Naive B cell (primary cell): ENCODE results near the gene ERMAP. TPM values are rescaled to one million over a fixed set of nuclear protein-coding genes. Genes with fewer than 3 reads are reported as not detected.
A peak's percentile ranks its signal among the peaks of the same experiment; 100 is the strongest.

Experiments
- ATAC-seq, 2 donors: fragments of 150-1000 bp; cut with Tn5 transposase; 2 replicates each; pipeline ENCODE4 v1.10.0; 2021; ENCODE audit warnings: low read depth in 2 of 2, mild to moderate bottlenecking in 2 of 2, moderate library complexity in 2 of 2
- DNase-seq: peaks from one replicate; pipeline ENCODE4 v3.0.0; 2022
- H3K27ac Mint-ChIP-seq, 6 donors: one replicate each; pipeline ENCODE4 v1.8.0; 2020 to 2022; ENCODE audit warnings: mild to moderate bottlenecking in 6 of 6, mixed read lengths in 6 of 6, moderate library complexity in 5 of 6, inconsistent platforms in 2 of 6
- H3K27me3 Mint-ChIP-seq, 3 donors: one replicate each; pipeline ENCODE4 v1.8.0; 2021 to 2022; ENCODE audit warnings: mixed read lengths in 3 of 3, mild to moderate bottlenecking in 1 of 3
- H3K36me3 Mint-ChIP-seq, 2 donors: one replicate each; pipeline ENCODE4 v1.8.0; 2020 to 2022; ENCODE audit warnings: mixed read lengths in 2 of 2, inconsistent platforms in 1 of 2, mild to moderate bottlenecking in 1 of 2
- H3K4me1 Mint-ChIP-seq, 3 donors: one replicate each; pipeline ENCODE4 v1.8.0; 2020 to 2022; ENCODE audit warnings: mixed read lengths in 3 of 3, inconsistent platforms in 1 of 3, mild to moderate bottlenecking in 1 of 3, moderate library complexity in 1 of 3
- H3K4me3 Mint-ChIP-seq, 8 donors: one replicate each; pipeline ENCODE4 v1.8.0; 2020 to 2022; ENCODE audit warnings: mild to moderate bottlenecking in 8 of 8, mixed read lengths in 8 of 8, moderate library complexity in 8 of 8, inconsistent platforms in 2 of 8
- H3K9me3 Mint-ChIP-seq, 7 donors: one replicate each; pipeline ENCODE4 v1.8.0; 2020 to 2022; ENCODE audit warnings: mixed read lengths in 7 of 7, mild to moderate bottlenecking in 5 of 7, inconsistent platforms in 2 of 7, moderate library complexity in 1 of 7
- polyA plus RNA-seq, 6 donors: library from polyadenylated mRNA; unstranded; fragments of 300-500 nt; fragmentation: Illumina TruSeq; gene quantifications; one replicate each; pipeline ENCODE4 v1.2.3, GENCODE V29; 2021; ENCODE audit warnings: low read depth in 6 of 6

The ERMAP gene
- polyA plus RNA-seq, 6 donors from 2014 or later, result 2.2 to 3.7 (median 2.6) TPM; not detected in 1

DNA sequence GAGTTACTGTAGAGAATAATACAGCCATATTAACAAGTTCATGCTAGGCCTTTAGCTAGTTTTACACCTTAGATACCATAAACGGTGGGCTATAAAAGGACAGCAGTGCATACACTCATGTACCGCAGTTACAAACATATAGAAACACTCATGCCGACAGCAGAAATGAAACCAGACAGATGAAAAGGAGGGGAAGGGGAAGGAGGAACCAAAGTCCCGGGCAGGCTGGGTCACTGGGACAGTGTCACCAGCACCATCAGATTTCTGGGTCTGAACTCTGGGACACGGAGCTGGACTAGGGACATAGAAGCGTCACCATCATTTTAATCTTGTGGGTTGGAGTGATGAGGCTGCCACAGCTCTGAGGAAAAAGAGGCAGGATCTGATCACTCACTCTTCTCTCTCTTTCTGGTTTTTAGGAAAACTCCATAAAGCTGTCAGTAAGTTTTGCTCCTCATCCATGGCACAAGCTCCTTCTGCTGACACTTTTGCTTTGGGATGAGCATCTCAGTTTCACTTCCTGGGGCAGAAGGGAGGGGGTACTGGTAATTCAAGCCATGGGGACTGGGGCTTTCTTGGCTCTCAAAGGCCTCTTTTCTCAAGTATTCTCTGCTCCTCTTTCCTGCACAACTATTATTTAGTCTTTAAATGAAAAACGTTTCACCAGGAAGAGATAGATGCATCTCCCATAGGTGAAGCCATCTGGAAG, 21.7 kb downstream of the ERMAP start:
- peak overlapping the region in 3 of 6 donors; percentile 21 to 69 (median 26) for H3K27ac Mint-ChIP-seq
- H3K9me3 Mint-ChIP-seq, result no peaks in the 10 kb centered on the region
- ATAC-seq, result peak; percentile 58 to 84

DNA sequence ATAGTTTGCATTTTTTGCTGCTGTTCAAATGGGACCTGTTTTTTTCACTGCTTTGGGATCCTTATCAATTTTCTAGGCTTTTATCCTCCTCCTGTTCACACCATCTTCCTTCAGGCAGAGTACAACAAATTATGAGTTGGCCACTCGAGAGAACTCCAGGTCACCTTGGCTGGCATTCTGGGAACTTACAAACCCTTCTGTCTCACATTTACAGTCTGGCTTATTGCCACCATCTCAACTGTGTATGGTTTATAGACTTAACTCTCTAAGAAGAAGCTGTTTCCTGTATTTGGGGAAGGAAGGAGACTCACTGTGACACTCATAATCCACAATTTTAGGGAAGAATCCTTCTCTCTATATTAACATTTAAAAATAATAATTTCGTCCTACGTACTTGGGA, 24.1 kb downstream of the ERMAP start:
- no peaks in the 10 kb centered on the region for H3K9me3 Mint-ChIP-seq
- no peaks in the 10 kb centered on the region for H3K27me3 Mint-ChIP-seq

More for the DNA sequence above, 21.7 kb downstream of the ERMAP start:
- no peaks in the 10 kb centered on the region for H3K27me3 Mint-ChIP-seq
- peaks cover 13 to 19% (median 14%) of the 10 kb centered on the region in 3 donors for H3K4me1 Mint-ChIP-seq
- H3K4me3 Mint-ChIP-seq, result peak overlapping the region in 2 of 8 donors; percentile 39 to 42
- DNase-seq, result no peak
- peaks cover 0 to 6% of the 10 kb centered on the region in 2 donors for H3K36me3 Mint-ChIP-seq

DNA sequence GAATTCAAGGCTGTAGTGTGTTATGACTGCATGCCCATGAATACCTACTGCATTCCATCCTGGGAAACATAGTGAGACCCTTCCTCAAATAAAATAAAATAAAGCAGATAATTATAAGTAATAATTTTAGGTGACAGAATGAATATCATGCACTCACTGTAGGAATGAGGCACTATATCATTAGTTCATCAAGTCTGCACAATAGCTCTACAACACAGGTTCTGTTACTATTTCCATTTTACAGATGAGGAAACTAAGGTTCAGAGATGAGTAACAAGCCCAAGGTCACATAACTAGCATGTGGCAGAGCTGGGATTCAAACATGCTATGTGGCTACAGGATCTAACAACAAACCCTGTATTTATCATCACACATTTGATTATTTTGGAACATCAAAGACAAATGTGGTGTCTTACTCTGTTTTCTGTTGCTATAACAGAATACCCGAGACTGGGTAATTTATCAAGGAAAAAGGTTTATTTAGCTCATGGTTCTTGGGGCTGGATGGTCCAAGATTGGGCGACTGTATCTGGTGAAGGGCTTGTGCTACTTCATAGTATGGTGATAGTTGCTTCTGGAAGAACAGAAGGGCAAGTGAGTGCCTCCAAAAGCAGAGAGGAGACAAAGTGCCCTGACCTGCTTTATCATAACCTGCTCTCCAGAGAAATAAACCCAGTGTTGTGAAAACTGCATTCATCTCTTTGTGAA, 24.7 kb downstream of the ERMAP start:
- peaks cover 8 to 23% (median 8%) of the 10 kb centered on the region in 3 donors for H3K4me1 Mint-ChIP-seq

More for the DNA sequence above, 24.1 kb downstream of the ERMAP start:
- H3K4me1 Mint-ChIP-seq, result peaks cover 8 to 18% (median 8%) of the 10 kb centered on the region in 3 donors
- H3K36me3 Mint-ChIP-seq, result peaks cover 0 to 7% of the 10 kb centered on the region in 2 donors
- DNase-seq (no peak), ATAC-seq (no peak)
- no peak overlapping the region for H3K4me3 Mint-ChIP-seq
- H3K27ac Mint-ChIP-seq, result peak overlapping the region in 1 of 6 donors; percentile 2

DNA sequence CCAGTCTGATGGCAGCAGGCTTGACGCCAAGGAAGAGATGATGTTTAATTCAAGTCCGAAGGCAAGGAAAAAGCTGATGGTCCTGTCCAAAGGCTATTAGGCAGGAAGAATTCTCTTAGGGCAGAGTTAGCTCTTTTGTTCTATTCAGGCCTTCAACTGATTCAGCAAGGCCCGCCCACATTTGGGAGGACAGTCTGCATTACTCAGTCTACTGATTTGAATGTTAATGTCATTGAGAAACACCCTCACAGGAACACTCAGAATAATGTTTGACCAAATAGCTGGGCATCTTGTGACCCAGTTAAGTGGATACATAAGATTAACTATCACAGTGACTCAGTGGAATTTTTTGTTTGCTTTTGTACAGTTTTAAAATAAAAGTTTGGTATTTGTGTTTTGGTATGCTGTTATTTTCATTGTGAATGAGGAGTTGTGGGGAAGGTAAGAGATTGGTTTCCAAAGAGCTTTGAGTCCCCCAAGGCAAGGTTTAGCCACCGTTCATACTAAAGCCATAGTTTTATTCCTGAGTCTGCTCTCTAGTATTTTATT, 27.7 kb downstream of the ERMAP start:
- Mint-ChIP-seq H3K4me3 (peak overlapping the region in 1 of 8 donors; percentile 52), H3K4me1 (peaks cover 20 to 31% (median 23%) of the 10 kb centered on the region in 3 donors), H3K9me3 (no peaks in the 10 kb centered on the region), H3K27me3 (no peaks in the 10 kb centered on the region), H3K36me3 (peaks cover 0 to 7% of the 10 kb centered on the region in 2 donors), H3K27ac (peak overlapping the region in 2 of 6 donors; percentile 2 to 35)
- ATAC-seq (no peak), DNase-seq (no peak)

More for the DNA sequence above, 24.7 kb downstream of the ERMAP start:
- no peak overlapping the region for H3K27ac Mint-ChIP-seq
- H3K4me3 Mint-ChIP-seq, result no peak overlapping the region
- no peaks in the 10 kb centered on the region for H3K9me3 Mint-ChIP-seq
- H3K36me3 Mint-ChIP-seq, result peaks cover 0 to 7% of the 10 kb centered on the region in 2 donors
- no peak for DNase-seq
- ATAC-seq, result no peak
- no peaks in the 10 kb centered on the region for H3K27me3 Mint-ChIP-seq

DNA sequence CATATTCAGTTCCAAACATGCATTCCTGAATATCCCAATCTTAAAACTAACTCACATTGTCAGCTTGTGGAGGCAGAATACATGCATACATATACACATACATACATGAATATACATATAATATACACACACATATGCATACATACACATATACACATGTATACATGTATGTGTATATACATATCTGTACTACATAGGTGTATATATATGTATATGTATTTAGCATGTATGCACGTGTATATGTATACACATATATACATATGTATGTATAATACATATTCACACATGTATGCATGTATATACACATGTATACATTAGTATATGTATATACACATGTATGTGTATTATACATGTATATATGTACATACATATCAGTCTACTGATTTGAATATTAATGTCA, 28.3 kb downstream of the ERMAP start:
- peaks cover 24 to 34% (median 28%) of the 10 kb centered on the region in 3 donors for H3K4me1 Mint-ChIP-seq
- no peak overlapping the region for H3K4me3 Mint-ChIP-seq
- peaks cover 0 to 7% of the 10 kb centered on the region in 2 donors for H3K36me3 Mint-ChIP-seq
- no peak overlapping the region for H3K27ac Mint-ChIP-seq
- no peaks in the 10 kb centered on the region for H3K27me3 Mint-ChIP-seq
- H3K9me3 Mint-ChIP-seq, result no peaks in the 10 kb centered on the region
- DNase-seq (no peak), ATAC-seq (no peak)

DNA sequence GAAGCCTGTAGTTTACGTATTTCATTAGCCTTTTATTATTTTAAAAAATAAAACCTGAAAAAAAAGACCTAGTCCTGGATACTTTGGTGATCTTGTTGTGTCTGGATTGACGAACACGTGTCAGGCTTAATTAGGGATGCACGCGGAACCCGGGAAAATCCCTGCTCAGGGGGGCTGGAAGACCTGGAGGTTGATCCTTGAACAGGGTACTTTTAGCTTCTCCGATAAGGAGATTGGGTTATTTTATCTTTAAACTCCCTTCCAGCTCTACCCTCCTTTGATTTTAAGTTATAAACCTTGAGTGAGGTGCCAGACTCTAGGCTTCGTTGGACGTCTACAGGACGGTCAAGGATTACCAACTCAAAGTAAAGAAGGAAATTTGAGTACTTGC, 28.9 kb downstream of the ERMAP start:
- Mint-ChIP-seq H3K36me3 (peaks cover 3 to 10% of the 10 kb centered on the region in 2 donors), H3K9me3 (peaks cover 0 to 2% (median 0%) of the 10 kb centered on the region in 7 donors), H3K27me3 (no peaks in the 10 kb centered on the region), H3K4me3 (peak overlapping the region; percentile 88 to 97 (median 96)), H3K4me1 (peaks cover 24 to 34% (median 28%) of the 10 kb centered on the region in 3 donors), H3K27ac (peak overlapping the region in 2 of 6 donors; percentile 77 to 80)
- peak; percentile 3 to 6 for ATAC-seq
- no peak for DNase-seq

DNA sequence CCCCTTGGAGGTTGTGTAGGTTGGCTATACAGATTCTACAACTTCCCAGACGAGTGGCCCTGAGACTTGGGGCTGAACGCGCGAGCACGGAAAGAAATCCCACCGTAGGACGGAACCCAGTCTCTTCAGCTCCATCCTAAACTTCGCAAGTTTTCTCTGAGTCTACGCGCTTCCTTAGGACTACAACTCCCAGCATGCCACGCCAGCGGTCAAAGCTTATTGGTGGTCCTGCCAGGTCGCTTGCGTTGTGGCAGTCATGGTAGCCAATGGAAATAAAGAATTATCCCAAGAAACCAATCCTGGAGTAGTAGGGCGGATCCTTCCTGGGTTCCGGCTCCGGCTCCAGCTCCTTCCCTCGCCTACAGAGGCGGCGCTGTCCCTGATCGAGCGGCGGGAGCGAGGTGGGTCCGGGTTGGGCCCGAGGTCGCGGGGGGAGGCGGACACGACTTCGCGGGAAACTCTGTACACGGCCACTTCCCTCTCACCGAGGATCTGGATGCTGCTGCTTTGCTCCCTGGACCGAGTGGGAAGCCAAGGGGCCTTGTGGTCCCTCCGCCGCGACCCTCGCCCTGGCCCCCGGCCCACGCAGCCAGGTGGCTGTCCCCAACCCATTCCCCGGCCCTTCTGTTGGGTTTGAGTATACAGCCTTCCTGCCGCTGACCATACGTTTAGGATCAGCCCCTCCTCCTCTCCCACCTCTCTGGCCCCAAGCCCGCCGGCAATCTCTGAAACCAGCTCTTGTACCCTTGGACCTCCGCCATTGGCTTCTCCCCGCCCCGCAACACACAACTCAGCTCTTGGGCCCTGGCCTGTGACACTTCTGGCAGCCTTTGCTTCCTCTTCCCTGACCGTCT, 29.6 kb downstream of the ERMAP start, which contains the start of gene ZNF691:
Gene ZNF691 (plus strand): TSS at position 357 of the 854 bp plus-strand sequence. CDS start 3,046 bp downstream, outside the sequence.
- peak; percentile 87 for DNase-seq
- Mint-ChIP-seq H3K9me3 (peaks cover 0 to 4% (median 0%) of the 10 kb centered on the region in 7 donors), H3K4me3 (peak within 1 kb of the TSS; percentile 88 to 97 (median 96)), H3K27ac (peak within 1 kb of the TSS; percentile 58 to 97 (median 88)), H3K4me1 (peaks cover 24 to 40% (median 28%) of the 10 kb centered on the region in 3 donors), H3K27me3 (no peaks in the 10 kb centered on the region), H3K36me3 (peaks cover 8 to 14% of the 10 kb centered on the region in 2 donors)
- ATAC-seq, result peak; percentile 98

DNA sequence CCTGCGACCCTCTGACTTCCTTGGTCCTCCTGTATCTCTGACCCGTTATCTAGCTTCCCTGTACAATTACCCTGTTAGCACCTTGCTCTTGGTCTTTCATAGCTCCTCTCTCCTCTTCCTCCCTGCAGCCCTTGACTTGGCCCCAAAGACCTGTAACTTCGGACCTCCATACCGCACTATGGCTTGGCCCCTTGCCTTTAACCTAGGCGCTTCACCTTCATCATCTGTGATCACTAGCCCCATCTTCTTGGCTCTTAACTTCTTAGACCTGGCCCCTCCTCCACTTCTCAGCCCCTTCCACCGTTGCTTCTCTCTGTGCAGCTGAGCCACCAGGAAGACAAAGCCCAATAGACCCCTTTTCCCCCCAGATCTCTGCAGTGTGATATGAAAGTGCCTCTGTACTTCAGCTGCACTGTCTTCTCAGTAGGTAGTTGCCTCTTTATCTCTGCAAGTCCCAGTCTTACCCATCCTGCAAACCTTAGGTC, 30.2 kb downstream of the ERMAP start:
- peak overlapping the region; percentile 50 to 97 (median 86) for H3K27ac Mint-ChIP-seq
- H3K4me1 Mint-ChIP-seq, result peaks cover 25 to 45% (median 29%) of the 10 kb centered on the region in 3 donors
- peaks cover 8 to 14% of the 10 kb centered on the region in 2 donors for H3K36me3 Mint-ChIP-seq
- ATAC-seq (no peak), DNase-seq (no peak)
- peak overlapping the region; percentile 88 to 97 (median 96) for H3K4me3 Mint-ChIP-seq
- peaks cover 0 to 4% (median 0%) of the 10 kb centered on the region in 7 donors for H3K9me3 Mint-ChIP-seq
- no peaks in the 10 kb centered on the region for H3K27me3 Mint-ChIP-seq

DNA sequence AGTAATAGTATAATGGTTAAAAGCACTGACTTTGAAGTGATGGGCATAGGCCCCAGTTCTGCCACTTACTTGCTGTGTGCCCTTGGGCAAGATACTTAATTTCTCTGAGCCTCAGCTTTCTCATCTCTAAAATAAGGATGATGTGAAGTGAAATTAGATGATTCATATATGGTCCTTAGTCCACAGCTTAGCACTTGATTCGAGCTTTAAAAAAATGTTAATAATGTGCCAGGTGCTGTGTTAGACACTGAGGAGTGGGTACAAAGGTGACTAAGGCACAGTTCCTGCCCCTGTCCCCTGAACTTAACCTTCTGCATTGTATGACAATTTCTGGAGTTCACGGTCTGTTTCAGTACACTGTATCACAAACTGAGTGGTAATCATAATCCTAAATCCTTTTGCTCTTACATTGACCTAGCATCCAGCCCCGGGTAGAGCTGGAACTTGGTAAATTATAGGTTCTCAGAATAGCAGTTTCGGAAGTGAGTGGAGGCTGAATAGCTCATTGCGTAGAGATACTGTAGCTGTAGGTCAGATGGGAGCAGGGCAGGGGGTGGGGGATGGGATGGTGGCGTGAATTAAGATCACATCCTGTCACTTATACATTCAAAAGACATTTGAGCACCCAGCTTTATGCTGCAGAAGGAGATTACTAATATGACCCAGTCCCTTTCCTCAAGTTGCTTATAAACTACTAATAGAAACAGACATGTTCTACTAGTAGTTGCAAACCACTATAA, 31.0 kb downstream of the ERMAP start:
- ATAC-seq, result no peak
- Mint-ChIP-seq H3K27me3 (no peaks in the 10 kb centered on the region), H3K4me1 (peaks cover 33 to 52% (median 37%) of the 10 kb centered on the region in 3 donors), H3K36me3 (peaks cover 8 to 14% of the 10 kb centered on the region in 2 donors), H3K27ac (peak overlapping the region in 4 of 6 donors; percentile 80 to 97 (median 86)), H3K9me3 (peaks cover 0 to 4% (median 0%) of the 10 kb centered on the region in 7 donors), H3K4me3 (peak overlapping the region; percentile 88 to 97 (median 96))
- DNase-seq, result no peak

DNA sequence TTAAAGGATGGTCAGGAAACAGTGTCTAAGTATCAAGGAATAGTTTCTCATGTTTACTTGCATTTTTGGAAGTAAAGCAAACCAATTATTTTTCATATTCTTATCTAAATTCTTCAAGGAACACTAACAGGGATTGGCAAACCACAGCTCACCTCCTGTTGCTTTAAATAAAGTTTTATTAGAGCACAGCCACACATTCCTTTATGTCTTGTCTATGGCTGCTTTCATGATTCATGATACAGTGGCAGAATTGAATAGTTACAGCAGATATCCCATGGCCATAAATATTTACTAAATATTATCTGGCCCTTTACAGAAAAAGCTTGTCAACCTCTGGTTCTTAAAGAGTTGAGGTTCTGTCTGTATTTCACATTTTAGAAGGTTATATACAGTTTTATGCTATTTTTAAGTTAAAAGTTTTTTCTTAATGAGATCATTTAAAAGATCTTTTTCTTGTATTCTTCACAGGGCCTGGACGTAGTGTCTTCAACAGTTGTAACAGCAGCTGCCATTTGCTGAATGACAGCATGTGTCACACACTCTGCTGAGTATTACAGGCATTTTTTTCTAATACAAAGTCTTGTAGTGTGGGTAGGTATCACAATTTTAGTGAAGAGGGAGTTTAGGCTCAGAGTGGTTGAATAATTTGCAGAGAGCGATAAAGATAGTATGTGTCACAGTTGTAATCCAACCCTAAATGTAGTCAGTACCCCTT, 32.1 kb downstream of the ERMAP start:
- H3K4me1 Mint-ChIP-seq, result peaks cover 34 to 58% (median 42%) of the 10 kb centered on the region in 3 donors
- ATAC-seq (no peak), DNase-seq (no peak)
- H3K9me3 Mint-ChIP-seq, result peaks cover 0 to 4% (median 0%) of the 10 kb centered on the region in 7 donors
- peak overlapping the region in 1 of 6 donors; percentile 83 for H3K27ac Mint-ChIP-seq
- no peaks in the 10 kb centered on the region for H3K27me3 Mint-ChIP-seq
- H3K4me3 Mint-ChIP-seq, result peak overlapping the region in 2 of 8 donors; percentile 4 to 96
- peaks cover 6 to 8% of the 10 kb centered on the region in 2 donors for H3K36me3 Mint-ChIP-seq

DNA sequence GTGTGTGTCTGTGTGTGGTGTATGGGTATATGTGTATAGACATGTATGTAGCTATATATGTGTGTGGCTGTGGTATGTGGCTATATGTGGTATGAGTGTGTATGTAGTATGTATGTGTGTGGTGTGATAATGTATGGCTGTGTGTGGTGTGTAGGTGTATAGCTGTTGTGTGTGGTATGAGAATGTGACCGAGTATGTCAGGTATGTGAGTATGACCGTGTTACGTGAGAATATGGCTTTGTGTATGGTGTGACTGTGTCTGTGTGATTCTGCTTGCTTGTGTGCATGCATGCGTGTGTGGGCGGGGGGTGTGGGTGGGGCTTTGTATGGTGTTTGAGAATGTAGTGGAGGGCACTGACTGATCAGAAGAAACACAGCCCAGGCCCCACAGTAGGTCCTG, 33.0 kb downstream of the ERMAP start:
- peaks cover 34 to 58% (median 44%) of the 10 kb centered on the region in 3 donors for H3K4me1 Mint-ChIP-seq
- H3K36me3 Mint-ChIP-seq, result peaks cover 6 to 8% of the 10 kb centered on the region in 2 donors
- H3K9me3 Mint-ChIP-seq, result peaks cover 0 to 4% (median 0%) of the 10 kb centered on the region in 7 donors
- peak overlapping the region in 2 of 6 donors; percentile 2 to 3 for H3K27ac Mint-ChIP-seq
- no peak for ATAC-seq
- peak overlapping the region in 1 of 8 donors; percentile 10 for H3K4me3 Mint-ChIP-seq
- H3K27me3 Mint-ChIP-seq, result no peaks in the 10 kb centered on the region
- no peak for DNase-seq
